ENCODE results near the gene ERGIC1.

Gene ERGIC1

DNA sequence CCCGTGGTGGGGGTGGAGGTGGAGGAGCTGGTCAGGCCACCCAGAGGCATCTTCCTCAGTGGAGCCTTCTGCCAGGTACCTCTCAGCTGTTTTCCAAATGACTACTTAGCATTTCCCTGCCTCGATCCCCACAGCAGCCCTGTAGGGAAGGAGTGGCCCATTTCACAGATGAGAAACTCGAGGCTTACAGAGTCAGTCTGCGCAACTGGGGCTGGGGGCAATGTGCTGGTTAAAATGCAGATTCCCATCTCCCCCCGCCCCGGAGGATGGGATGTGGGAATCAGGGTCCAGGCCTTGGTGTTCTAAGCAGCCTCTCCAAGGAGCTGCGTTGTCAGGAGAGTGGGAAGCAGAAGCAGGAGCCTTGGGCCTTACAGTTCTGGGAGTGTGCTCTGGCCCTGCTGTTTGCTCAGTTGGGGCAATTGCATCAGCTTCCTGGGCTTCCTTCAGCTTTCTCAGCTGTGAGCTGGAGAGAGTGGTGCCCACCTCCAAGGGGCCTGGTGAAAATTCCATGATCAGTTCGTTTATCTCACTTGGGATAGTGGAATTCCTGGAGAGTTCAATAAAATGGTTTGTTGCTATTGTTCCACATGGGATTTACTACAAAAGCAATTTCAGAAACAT, 19.4 kb downstream of the ERGIC1 start:
- no peak for DNase-seq (ENCODE audit: low read depth, low spot score)
- H3K4me3 ChIP-seq (ENCODE audit: low read depth, low read length) = no peak overlapping the region
- TF ChIP-seq CTCF (IDR thresholded peaks at IDR 0.05; ENCODE audit: low read depth, low read length) = no peak
- in situ Hi-C loops (cut with HindIII; ENCODE audit: low sequenced_read_pairs) = no loop called here

DNA sequence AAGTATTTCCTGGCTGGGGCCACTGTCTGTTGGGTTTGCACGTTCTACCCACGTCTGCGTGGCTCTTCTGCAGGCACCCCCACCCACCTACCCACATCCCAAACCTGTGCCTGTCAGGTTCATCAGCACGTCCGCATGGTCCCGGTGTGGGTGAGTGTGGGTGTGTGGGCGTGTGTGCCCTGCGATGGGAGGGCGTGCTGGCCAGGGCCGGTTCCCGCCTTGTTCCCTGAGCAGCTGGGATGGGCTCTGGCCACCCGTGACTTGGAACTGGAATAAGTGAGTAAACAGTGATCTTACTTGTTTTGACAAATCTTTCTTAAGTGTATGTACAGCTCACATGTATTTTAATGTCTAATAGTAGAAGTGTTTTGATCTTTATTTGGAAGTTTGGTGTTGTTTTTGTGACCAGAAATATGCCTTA, 20.4 kb downstream of the ERGIC1 start:
- DNase-seq (ENCODE audit: low read depth, low spot score) = peak; percentile 34
- in situ Hi-C loops (cut with HindIII; ENCODE audit: low sequenced_read_pairs) = no loop called here
- H3K4me3 ChIP-seq (ENCODE audit: low read depth, low read length) = no peak overlapping the region
- no peak for TF ChIP-seq CTCF (IDR thresholded peaks at IDR 0.05; ENCODE audit: low read depth, low read length)

GRCh38 chr5:172854971-172855370, 20.9 kb downstream of the ERGIC1 start:
- in situ Hi-C loops (cut with HindIII; ENCODE audit: low sequenced_read_pairs) = no loop called here
- TF ChIP-seq CTCF (IDR thresholded peaks at IDR 0.05; ENCODE audit: low read depth, low read length) = no peak
- no peak overlapping the region for H3K4me3 ChIP-seq (ENCODE audit: low read depth, low read length)
- no peak for DNase-seq (ENCODE audit: low read depth, low spot score)

DNA sequence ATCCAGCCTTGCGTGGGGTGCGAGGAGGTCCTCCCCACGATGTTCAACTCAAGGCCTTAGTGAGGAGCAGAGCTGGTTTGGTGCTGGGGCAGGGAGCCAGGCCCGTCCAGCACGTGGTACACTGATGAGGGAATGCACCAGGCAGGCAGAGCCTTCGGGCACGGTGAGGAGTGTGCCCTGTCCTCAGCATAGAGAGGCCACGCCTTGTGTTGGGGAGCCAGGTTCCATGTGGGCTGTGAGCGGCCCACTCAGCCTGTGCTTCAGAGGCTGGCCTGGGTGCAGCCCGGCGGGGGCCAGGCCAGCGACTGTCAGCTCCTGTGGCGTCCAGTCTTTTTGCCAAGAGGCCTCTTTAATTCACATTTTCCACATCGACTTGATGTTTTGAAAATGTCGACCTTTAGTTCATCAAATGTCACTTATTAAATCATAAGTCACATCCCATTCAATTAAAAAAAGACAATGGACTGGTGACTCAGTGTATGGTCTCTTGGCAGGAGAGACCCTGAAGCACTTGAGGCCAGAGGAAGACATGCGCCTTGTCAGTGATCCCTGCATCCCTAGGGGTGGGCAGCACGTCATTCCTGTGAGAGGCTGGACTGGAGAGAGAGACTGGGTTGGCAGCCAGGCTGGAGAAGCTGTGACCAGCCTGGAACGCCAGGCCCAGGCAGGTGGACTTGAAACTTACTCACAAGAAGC, 21.7 kb downstream of the ERGIC1 start:
- TF ChIP-seq CTCF (IDR thresholded peaks at IDR 0.05; ENCODE audit: low read depth, low read length) = no peak
- in situ Hi-C loops (cut with HindIII; ENCODE audit: low sequenced_read_pairs) = no loop called here
- no peak for DNase-seq (ENCODE audit: low read depth, low spot score)
- no peak overlapping the region for H3K4me3 ChIP-seq (ENCODE audit: low read depth, low read length)

GRCh38 chr5:172856336-172856735, 22.3 kb downstream of the ERGIC1 start:
- no peak overlapping the region for H3K4me3 ChIP-seq (ENCODE audit: low read depth, low read length)
- no peak for DNase-seq (ENCODE audit: low read depth, low spot score)
- no peak for TF ChIP-seq CTCF (IDR thresholded peaks at IDR 0.05; ENCODE audit: low read depth, low read length)
- in situ Hi-C loops (cut with HindIII; ENCODE audit: low sequenced_read_pairs) = no loop called here

- DNase-seq (ENCODE audit: low read depth, low spot score) = no peak
- TF ChIP-seq CTCF (IDR thresholded peaks at IDR 0.05; ENCODE audit: low read depth, low read length) = no peak
- in situ Hi-C loops (cut with HindIII; ENCODE audit: low sequenced_read_pairs) = no loop called here
- H3K4me3 ChIP-seq (ENCODE audit: low read depth, low read length) = no peak overlapping the region
Measured at GRCh38 chr5:172857982-172858381, 23.9 kb downstream of the ERGIC1 start.
